ENCODE data around the gene RAB11FIP4. TPM values are rescaled to one million over a fixed set of nuclear protein-coding genes. Genes with fewer than 3 reads are reported as not detected.

RAB11FIP4 gene
- total RNA-seq, 2 donors from 2014 or later, result 0.68 to 3.7 TPM

DNA sequence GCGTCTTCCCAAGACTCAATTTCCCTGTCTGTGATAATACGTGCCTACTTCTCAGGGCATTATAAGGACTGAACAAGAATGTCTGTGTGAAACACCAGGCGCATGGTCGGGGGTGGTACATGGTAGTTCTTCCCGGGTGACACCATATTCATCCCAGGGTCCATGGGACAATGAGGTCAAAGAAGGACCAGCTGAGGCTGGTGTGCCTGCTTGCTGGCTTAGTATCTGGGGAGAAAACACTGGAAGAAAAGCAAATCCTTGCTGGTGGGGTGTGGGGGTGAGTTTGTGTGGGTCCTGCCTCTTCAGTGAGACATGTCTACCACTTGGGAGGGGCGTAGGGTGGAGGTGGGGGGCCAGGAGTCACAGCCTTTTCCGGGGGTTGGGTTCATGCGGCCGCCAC lies 174.2 kb downstream of the RAB11FIP4 start:
- no peak overlapping the region for H3K4me3 ChIP-seq
- DNase-seq (ENCODE audit: low spot score), result no peak

DNA sequence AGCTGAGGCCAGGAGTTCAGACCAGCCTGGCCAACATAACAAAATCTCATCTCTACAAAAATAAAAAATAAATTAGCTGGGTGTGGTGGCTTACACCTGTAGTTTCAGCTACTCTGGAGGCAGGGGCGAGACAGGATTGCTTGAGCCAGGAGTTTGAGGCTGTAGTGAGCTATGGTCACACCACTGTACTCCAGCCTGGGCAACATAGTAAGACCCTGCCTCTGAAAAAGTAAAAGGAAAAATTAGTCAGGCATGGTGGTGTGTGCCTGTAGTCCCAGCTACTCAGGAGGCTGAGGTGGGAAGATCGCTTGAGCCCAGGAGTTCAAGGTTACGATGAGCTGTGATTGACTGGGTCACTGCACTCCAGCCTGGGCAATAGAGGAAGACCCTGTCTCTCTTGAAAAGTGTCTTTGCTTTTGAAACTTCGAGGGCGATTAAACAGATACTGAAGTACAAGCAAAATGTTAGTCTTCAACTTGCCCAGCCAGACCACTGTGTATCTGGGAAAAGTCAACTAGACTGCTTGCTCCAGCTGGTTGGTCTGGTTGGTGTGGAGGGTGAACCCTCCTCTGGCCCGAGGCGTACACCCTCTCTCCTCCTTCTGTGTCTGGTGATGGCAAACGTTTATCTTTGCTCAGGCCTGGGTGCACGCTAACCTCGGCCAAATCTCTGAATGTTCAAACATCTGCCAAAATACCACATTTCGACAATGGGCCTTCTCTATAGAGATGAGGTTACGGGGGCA lies 174.9 kb downstream of the RAB11FIP4 start:
- Histone ChIP-seq H3K4me3 (no peak overlapping the region), H3K27ac (peak overlapping the region; percentile 29 to 88), H3K4me1 (ENCODE audit: control insufficient read depth in 1 of 2, low read depth in 2 of 2) (peaks cover 57 to 91% of the 10 kb centered on the region in 2 donors), H3K9me3 (no peaks in the 10 kb centered on the region), H3K27me3 (replicated peaks; ENCODE audit: insufficient read depth) (no peaks in the 10 kb centered on the region), H3K36me3 (peaks cover 2% of the 10 kb centered on the region)
- TF ChIP-seq, protein P1, sequence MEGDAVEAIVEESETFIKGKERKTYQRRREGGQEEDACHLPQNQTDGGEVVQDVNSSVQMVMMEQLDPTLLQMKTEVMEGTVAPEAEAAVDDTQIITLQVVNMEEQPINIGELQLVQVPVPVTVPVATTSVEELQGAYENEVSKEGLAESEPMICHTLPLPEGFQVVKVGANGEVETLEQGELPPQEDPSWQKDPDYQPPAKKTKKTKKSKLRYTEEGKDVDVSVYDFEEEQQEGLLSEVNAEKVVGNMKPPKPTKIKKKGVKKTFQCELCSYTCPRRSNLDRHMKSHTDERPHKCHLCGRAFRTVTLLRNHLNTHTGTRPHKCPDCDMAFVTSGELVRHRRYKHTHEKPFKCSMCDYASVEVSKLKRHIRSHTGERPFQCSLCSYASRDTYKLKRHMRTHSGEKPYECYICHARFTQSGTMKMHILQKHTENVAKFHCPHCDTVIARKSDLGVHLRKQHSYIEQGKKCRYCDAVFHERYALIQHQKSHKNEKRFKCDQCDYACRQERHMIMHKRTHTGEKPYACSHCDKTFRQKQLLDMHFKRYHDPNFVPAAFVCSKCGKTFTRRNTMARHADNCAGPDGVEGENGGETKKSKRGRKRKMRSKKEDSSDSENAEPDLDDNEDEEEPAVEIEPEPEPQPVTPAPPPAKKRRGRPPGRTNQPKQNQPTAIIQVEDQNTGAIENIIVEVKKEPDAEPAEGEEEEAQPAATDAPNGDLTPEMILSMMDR (IDR thresholded peaks at IDR 0.05), result no peak
- DNase-seq (ENCODE audit: low spot score), result no peak
- ATAC-seq (ENCODE audit: insufficient number of reproducible peaks, low FRiP score, low read depth), result no peak

More for the DNA sequence above, 174.2 kb downstream of the RAB11FIP4 start:
- Histone ChIP-seq H3K36me3 (peaks cover 2% of the 10 kb centered on the region), H3K9me3 (no peaks in the 10 kb centered on the region), H3K27me3 (replicated peaks; ENCODE audit: insufficient read depth) (no peaks in the 10 kb centered on the region), H3K4me1 (ENCODE audit: control insufficient read depth in 1 of 2, low read depth in 2 of 2) (peaks cover 56 to 91% of the 10 kb centered on the region in 2 donors), H3K27ac (peak overlapping the region; percentile 31 to 40)
- ATAC-seq (ENCODE audit: insufficient number of reproducible peaks, low FRiP score, low read depth), result no peak
- TF ChIP-seq, protein P1 (IDR thresholded peaks at IDR 0.05), result no peak

DNA sequence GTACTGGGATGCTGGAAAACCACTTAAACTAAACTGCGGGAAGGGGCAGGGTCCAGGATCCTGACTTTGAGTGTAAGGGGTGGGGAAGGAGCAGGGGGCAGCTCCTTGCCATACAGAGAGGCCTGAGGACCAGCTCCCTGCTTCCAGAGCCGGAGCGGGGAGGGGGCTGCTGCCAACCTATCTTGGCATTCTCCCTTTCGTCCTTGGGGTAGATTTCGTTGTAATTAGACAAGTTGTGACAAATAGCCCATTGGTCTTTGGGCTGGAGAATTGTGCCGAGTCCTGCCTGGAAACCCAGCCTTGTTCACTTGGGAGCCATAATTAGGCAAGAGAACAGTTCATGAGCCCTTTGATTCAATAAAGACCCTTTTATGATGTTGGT lies 175.5 kb downstream of the RAB11FIP4 start:
- no peak for DNase-seq (ENCODE audit: low spot score)
- H3K9me3 ChIP-seq, result no peaks in the 10 kb centered on the region
- no peak overlapping the region for H3K4me3 ChIP-seq
- no peak for ATAC-seq (ENCODE audit: insufficient number of reproducible peaks, low FRiP score, low read depth)
- no peaks in the 10 kb centered on the region for H3K27me3 ChIP-seq (replicated peaks; ENCODE audit: insufficient read depth)
- peaks cover 57 to 91% of the 10 kb centered on the region in 2 donors for H3K4me1 ChIP-seq (ENCODE audit: control insufficient read depth in 1 of 2, low read depth in 2 of 2)
- peaks cover 2% of the 10 kb centered on the region for H3K36me3 ChIP-seq
- TF ChIP-seq, protein P1 (IDR thresholded peaks at IDR 0.05), result no peak
- H3K27ac ChIP-seq, result peak overlapping the region; percentile 29 to 88

DNA sequence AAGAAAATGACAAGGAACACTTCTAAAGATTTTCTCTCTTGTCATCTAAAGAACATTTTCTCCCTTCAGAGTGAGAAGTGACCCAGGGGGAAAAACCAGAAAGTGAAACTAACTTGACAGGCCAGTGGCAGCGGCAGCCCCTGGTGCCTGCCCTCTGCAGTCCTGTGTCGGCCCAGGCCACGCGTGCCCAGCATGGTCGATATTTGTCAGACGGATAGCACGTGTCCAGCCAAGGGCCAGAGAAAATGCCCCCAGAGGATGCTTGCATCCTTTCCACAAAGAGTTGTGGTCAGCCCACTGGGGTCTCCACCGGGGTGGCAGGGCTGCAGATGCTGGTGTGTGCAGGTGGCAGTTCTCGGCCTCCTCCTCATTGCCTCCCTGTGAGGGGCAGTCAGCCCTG lies 176.6 kb downstream of the RAB11FIP4 start:
- H3K36me3 ChIP-seq, result no peaks in the 10 kb centered on the region
- H3K4me3 ChIP-seq, result peak overlapping the region; percentile 8
- peaks cover 56 to 95% of the 10 kb centered on the region in 2 donors for H3K4me1 ChIP-seq (ENCODE audit: control insufficient read depth in 1 of 2, low read depth in 2 of 2)
- DNase-seq (ENCODE audit: low spot score), result no peak
- TF ChIP-seq, protein P1 (IDR thresholded peaks at IDR 0.05), result no peak
- no peaks in the 10 kb centered on the region for H3K9me3 ChIP-seq
- H3K27me3 ChIP-seq (replicated peaks; ENCODE audit: insufficient read depth), result no peaks in the 10 kb centered on the region
- H3K27ac ChIP-seq, result peak overlapping the region; percentile 44 to 88
- no peak for ATAC-seq (ENCODE audit: insufficient number of reproducible peaks, low FRiP score, low read depth)

DNA sequence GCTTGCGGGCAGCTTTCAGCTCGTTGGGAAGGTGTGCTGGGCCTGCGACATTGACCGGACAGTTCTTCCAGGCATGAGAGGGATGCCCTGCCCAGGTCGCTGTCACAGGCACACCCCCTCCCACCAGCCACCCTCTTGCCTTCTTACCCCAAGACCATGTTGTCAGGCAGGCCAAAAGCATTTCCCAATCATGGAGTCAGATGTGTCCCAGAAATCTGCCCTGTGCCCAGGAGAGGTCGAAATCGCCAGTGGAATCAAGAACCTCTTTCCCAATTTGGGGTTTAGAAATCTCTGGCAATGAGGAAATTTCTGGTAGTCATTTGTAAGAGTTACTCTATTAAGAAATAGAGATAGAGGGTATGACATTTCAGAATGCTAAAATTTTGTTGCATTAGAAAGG lies 177.1 kb downstream of the RAB11FIP4 start:
- no peaks in the 10 kb centered on the region for H3K27me3 ChIP-seq (replicated peaks; ENCODE audit: insufficient read depth)
- H3K9me3 ChIP-seq, result no peaks in the 10 kb centered on the region
- no peaks in the 10 kb centered on the region for H3K36me3 ChIP-seq
- H3K27ac ChIP-seq, result peak overlapping the region; percentile 44 to 88
- no peak for DNase-seq (ENCODE audit: low spot score)
- ATAC-seq (ENCODE audit: insufficient number of reproducible peaks, low FRiP score, low read depth), result no peak
- TF ChIP-seq, protein P1 (IDR thresholded peaks at IDR 0.05), result no peak
- H3K4me3 ChIP-seq, result no peak overlapping the region
- peaks cover 56 to 99% of the 10 kb centered on the region in 2 donors for H3K4me1 ChIP-seq (ENCODE audit: control insufficient read depth in 1 of 2, low read depth in 2 of 2)
